HFF-Myc (cell line): ENCODE measurements around the gene RPL7L1.
"Not testable (repeated sequence)": the region's sequence is repeated elsewhere in the genome, so short reads cannot be mapped to it uniquely, and the experiment has no call there.

Experiments
- DNase-seq: peaks from one replicate; pipeline ENCODE4 v3.0.0-alpha.2; 2011; ENCODE audit warnings: low read depth; ENCODE audit errors: extremely low read depth
- H3K4me3 ChIP-seq: replicated peaks from 2 replicates; pipeline ENCODE4 v1.5.1; 2011; ENCODE audit warnings: low read depth, mild to moderate bottlenecking, control low read depth, low read length
- TF ChIP-seq, protein P1 (sequence below): IDR thresholded peaks from 2 replicates; pipeline ENCODE4 v1.5.1; 2012; ENCODE audit warnings: mild to moderate bottlenecking, low read depth, low read length, control low read depth; ENCODE audit errors: missing control alignments

Gene RPL7L1

DNA sequence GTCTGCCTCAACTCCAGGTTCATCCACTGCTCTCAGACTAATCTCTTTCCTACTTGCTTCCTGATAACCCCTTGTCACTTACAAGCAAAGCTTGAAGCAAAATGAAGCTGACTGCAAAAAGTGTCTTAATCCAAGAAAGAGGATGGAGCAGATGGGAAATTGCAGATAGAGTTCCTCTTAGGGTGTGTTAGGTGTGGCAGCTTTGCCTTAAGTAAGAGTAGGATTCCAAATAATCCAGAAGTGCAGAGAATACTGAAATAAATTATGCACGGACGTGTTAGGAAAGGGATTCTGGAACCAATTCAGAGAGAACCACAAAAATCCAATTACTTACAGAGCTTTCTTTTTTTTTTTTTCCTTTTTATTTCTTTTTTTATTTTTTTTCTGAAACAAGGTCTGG is 6.1 kb upstream of the RPL7L1 start:
- DNase-seq = no peak
- TF ChIP-seq, protein P1, sequence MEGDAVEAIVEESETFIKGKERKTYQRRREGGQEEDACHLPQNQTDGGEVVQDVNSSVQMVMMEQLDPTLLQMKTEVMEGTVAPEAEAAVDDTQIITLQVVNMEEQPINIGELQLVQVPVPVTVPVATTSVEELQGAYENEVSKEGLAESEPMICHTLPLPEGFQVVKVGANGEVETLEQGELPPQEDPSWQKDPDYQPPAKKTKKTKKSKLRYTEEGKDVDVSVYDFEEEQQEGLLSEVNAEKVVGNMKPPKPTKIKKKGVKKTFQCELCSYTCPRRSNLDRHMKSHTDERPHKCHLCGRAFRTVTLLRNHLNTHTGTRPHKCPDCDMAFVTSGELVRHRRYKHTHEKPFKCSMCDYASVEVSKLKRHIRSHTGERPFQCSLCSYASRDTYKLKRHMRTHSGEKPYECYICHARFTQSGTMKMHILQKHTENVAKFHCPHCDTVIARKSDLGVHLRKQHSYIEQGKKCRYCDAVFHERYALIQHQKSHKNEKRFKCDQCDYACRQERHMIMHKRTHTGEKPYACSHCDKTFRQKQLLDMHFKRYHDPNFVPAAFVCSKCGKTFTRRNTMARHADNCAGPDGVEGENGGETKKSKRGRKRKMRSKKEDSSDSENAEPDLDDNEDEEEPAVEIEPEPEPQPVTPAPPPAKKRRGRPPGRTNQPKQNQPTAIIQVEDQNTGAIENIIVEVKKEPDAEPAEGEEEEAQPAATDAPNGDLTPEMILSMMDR = no peak
- H3K4me3 ChIP-seq = no peak overlapping the region

GRCh38 chr6:42877695-42878094 is 1.7 kb upstream of the RPL7L1 start:
- no peak overlapping the region for H3K4me3 ChIP-seq
- no peak for DNase-seq
- TF ChIP-seq, protein P1 = no peak

GRCh38 chr6:42880240-42880817 is 913 bp downstream of the RPL7L1 start:
- H3K4me3 ChIP-seq = peak overlapping the region; percentile 100
- DNase-seq = not testable (repeated sequence)

GRCh38 chr6:42880871-42881270 is 1.5 kb downstream of the RPL7L1 start:
- not testable (repeated sequence) for DNase-seq
- peak overlapping the region; percentile 100 for H3K4me3 ChIP-seq

- H3K4me3 ChIP-seq = no peak overlapping the region
- DNase-seq = no peak
- TF ChIP-seq, protein P1 = no peak
Observed at GRCh38 chr6:42885702-42886101, 6.3 kb downstream of the RPL7L1 start.

DNA sequence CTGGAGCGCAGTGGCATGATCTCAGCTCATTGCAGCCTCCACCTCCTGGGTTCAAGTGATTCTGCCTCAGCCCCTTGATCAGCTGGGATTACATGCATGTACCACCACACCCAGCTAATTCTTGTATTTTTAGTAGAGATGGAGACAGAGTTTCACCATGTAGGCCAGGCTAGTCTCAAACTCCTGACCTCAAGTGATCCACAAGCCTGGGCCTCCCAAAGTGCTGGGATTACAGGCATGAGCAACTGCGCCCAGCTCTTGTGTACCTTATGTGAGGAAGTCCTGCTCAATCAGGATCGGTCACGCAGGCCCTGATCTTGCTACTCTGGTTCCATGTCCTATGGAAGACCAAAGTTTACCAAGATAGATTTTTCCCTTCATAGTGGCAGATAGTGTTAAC is 8.8 kb downstream of the RPL7L1 start:
- DNase-seq, H3K4me3 ChIP-seq: not testable (repeated sequence)

DNA sequence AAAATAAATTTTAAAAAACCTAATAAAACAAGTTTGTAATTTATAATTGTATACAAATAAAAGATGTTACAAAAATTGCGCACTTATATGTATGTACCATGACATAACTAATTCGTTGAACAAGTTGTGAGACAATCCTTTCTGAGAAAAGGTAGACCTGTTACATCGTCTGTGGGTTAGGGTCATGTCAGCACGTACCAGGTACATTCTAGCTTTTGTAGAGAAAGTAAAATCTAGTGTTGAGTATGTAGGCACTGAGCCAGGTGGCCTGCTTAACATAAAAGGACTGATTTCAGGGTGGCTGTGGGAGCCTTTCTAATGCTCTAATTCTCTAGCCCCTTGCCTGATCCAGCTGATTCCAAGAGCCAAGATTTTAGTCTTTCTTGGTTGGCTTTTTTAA is 10.4 kb downstream of the RPL7L1 start:
- peak overlapping the region; percentile 59 for H3K4me3 ChIP-seq
- DNase-seq = no peak
- TF ChIP-seq, protein P1 = no peak

DNA sequence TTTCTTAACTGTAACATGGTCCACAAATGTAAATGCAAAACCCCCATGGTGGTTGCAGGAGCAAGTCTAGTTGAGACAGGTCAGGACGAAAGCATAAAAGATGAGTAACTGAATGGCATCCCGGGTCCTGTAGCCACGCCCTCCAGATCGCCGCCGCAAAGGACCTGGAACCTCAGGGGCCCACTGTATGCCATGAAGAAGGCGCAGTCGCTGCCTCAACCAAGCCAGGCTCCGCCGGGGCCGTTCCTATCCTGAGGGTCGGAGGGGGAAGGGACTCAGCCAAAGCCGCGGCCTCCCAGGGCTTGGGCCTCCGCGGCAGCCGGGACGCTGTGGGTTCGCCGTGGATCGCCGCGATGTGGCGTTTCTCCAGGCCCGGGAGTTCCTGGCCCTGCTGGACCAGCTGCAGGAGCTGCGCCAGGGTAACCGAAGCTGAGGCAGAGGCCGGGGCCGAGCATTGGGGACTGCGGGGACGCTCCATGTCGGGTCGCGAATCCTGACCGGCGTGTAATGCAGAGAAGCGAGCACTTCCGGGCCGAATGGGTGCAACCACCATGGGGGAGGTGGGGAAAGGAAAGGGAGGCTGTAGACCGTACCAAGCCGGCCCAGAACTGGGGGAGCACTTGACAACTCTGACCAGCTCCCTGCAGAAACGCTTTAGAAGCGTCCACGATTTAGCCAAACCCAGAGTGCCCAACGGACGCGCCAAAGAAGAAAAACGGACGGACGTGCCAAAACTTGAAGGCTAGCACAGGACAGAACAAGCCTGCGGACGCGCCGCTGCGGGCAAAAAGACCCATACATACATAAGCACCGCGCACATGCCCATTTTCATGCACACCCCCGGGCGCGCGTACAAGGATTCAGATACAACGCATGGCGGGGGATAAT is 11.1 kb downstream of the RPL7L1 start:
- peak; percentile 95 for DNase-seq
- TF ChIP-seq, protein P1 = no peak
- peak overlapping the region; percentile 59 for H3K4me3 ChIP-seq
